Measurements from ENCODE around the gene MGA.
A peak's percentile ranks its signal among the peaks of the same experiment; 100 is the strongest.

MGA gene

DNA sequence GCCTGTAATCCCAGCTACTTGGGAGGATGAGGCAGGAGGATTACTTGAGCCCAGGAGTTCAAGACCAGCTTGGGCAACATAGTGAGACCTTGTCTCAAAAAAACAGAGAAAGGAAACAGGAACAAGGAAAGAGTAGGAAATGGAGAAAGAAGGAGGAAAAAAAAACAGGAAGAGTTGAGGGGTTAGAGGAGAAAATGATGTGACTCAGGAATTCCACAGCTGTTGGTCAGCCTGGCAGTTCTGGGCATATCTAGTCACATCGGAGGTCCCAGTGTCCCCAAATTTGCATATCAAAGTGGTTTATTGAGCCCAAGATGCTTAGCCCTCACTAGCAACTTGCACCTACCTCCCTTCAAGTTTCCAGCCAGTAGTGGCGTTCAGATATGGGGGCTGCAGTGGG, 148.9 kb downstream of the MGA start:
- Histone ChIP-seq H3K36me3 (no peaks in the 10 kb centered on the region), H3K27ac (no peak overlapping the region), H3K9me3 (ENCODE audit: severe bottlenecking) (no peaks in the 10 kb centered on the region), H3K27me3 (ENCODE audit: insufficient read depth, low read depth, severe bottlenecking) (no peaks in the 10 kb centered on the region), H3K4me3 (ENCODE audit: low read depth, low read length) (no peak overlapping the region)
- TF ChIP-seq, protein P1, sequence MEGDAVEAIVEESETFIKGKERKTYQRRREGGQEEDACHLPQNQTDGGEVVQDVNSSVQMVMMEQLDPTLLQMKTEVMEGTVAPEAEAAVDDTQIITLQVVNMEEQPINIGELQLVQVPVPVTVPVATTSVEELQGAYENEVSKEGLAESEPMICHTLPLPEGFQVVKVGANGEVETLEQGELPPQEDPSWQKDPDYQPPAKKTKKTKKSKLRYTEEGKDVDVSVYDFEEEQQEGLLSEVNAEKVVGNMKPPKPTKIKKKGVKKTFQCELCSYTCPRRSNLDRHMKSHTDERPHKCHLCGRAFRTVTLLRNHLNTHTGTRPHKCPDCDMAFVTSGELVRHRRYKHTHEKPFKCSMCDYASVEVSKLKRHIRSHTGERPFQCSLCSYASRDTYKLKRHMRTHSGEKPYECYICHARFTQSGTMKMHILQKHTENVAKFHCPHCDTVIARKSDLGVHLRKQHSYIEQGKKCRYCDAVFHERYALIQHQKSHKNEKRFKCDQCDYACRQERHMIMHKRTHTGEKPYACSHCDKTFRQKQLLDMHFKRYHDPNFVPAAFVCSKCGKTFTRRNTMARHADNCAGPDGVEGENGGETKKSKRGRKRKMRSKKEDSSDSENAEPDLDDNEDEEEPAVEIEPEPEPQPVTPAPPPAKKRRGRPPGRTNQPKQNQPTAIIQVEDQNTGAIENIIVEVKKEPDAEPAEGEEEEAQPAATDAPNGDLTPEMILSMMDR (IDR thresholded peaks at IDR 0.05; ENCODE audit: low read depth, low read length), result no peak
- DNase-seq, result no peak

DNA sequence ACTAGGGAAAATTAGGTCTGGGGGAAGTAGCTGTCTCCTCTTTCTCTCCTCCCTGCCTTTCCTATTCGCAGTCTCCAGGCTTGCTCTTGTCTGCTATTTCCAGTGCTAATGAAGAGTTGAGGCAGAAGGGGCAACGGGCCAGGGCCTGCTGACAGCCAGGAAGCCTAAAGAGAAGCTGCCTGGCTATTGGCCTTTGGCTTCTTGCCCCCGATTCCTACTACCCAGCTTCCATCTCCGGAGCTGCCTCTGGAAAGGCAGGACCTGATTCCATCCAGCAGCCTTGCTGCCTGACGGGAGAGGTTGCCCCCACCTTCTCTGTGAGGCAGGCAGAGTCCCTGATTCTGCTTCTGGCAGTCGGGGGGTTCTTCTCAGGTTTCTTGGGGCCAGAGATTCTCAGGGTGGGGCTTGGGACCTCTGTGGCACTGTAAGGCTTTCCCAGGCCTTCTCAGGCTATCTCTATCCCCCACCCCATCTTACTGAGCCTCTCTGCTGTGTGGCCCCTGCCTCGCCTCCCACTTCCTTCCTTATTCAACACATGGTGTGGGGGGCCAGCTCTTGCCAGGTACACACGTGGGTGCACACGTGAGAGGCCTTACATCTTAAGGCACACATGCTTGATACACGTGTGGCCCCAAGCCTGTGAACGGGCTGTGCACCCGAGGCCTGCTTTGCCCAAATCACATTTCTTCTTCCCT, 149.5 kb downstream of the MGA start:
- H3K36me3 ChIP-seq, result no peaks in the 10 kb centered on the region
- no peak overlapping the region for H3K27ac ChIP-seq
- no peaks in the 10 kb centered on the region for H3K27me3 ChIP-seq (ENCODE audit: insufficient read depth, low read depth, severe bottlenecking)
- TF ChIP-seq, protein P1 (IDR thresholded peaks at IDR 0.05; ENCODE audit: low read depth, low read length), result no peak
- no peak overlapping the region for H3K4me3 ChIP-seq (ENCODE audit: low read depth, low read length)
- no peaks in the 10 kb centered on the region for H3K9me3 ChIP-seq (ENCODE audit: severe bottlenecking)
- DNase-seq, result no peak

DNA sequence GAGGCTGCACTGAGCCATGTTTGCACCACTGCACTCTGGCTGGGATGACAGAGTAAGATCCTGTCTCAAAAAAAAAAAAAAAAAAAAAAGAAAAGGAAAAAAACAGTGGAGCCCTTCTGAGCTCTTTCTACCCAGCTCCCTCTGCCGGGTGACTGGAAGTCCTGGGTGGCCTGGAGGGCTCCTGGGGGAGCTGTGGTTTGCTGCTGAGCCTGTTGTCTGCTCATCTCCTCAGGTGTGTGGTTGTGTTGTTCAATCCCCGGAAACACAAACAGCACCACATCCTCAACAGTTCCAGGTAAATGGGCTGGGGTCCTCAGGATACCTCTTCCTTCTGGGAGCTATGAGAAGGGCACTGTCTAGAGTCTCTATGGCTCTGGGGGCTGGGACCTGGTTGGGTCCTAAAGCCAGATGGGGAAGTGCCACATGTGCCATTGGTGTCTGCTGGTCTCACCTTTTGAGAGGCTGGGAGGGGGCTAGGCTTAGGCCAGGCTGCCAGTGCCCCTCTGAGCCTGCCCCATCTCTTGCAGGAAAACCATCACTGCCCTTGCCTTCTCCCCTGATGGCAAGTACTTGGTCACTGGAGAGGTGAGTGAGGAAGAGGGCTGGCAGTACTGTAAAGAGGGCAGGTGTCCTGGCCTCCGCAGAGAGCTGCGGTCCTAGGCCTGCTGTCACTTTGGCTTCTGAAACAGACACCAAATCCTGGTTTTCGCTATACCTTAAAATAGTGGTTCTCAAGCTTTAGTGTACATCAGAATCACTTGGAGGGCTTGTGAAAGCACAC, 150.6 kb downstream of the MGA start:
- H3K9me3 ChIP-seq (ENCODE audit: severe bottlenecking), result no peaks in the 10 kb centered on the region
- no peaks in the 10 kb centered on the region for H3K27me3 ChIP-seq (ENCODE audit: insufficient read depth, low read depth, severe bottlenecking)
- H3K4me3 ChIP-seq (ENCODE audit: low read depth, low read length), result no peak overlapping the region
- TF ChIP-seq, protein P1 (IDR thresholded peaks at IDR 0.05; ENCODE audit: low read depth, low read length), result no peak
- H3K36me3 ChIP-seq, result no peaks in the 10 kb centered on the region
- no peak overlapping the region for H3K27ac ChIP-seq
- DNase-seq, result no peak

DNA sequence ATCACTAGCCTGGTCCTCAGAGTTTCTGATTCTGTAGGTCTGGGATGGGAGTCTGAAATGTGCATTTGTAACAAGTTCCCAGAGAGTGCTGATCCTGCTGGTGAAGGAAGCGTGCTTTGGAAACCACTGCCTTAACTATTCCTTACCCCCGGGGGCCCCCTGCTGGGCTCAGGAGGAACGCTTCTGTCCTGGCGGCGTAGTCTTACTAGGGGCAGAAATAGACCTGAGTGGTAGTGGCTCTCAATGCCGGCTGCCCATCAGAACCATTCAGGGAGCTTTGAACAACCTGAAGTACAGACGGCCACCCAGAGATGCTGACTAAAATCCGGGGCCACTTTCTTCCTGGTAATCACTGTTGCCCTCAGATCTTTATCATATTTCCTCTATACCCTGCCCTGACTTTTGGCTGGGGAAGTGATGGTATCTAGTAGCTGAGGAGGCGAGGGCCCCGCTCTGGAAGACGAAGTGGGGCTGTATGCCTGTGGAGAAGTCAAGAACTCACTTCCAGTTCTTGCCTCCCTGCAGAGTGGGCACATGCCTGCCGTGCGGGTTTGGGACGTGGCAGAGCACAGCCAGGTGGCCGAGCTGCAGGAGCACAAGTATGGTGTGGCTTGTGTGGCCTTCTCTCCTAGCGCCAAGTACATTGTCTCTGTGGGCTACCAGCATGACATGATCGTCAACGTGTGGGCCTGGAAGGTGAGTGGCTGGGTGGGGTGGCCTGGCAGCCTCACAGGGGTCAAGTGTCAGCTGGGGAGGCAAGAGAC, 151.4 kb downstream of the MGA start:
- Histone ChIP-seq H3K4me3 (ENCODE audit: low read depth, low read length) (no peak overlapping the region), H3K27ac (no peak overlapping the region), H3K36me3 (no peaks in the 10 kb centered on the region), H3K9me3 (ENCODE audit: severe bottlenecking) (no peaks in the 10 kb centered on the region), H3K27me3 (ENCODE audit: insufficient read depth, low read depth, severe bottlenecking) (no peaks in the 10 kb centered on the region)
- DNase-seq, result peak; percentile 86
- TF ChIP-seq, protein P1 (IDR thresholded peaks at IDR 0.05; ENCODE audit: low read depth, low read length), result peak; percentile 81

DNA sequence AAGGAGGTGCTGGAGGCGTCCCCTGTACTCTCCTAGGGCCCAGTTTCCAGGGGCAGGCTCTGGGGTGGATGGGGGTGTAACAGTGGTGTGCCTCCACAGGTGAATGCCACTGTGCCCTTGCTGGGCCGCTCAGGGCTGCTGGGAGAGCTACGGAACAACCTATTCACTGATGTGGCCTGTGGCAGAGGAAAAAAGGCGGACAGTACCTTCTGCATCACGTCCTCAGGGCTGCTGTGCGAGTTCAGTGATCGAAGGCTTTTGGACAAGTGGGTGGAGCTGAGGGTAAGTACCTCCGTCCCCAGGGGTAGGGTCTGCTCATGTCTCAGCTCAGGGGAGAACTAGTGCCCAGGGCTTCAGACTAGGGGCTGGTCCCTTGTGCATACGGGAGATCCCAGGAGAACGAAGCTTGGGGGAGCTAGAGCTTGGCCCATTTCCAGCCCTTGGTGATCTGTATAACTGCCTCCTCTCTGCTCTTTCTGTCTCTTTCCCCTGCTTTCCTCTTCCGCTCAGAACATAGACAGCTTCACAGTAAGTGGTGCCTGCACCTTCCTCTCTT, 152.7 kb downstream of the MGA start:
- H3K27ac ChIP-seq, result no peak overlapping the region
- H3K27me3 ChIP-seq (ENCODE audit: insufficient read depth, low read depth, severe bottlenecking), result no peaks in the 10 kb centered on the region
- H3K36me3 ChIP-seq, result no peaks in the 10 kb centered on the region
- TF ChIP-seq, protein P1 (IDR thresholded peaks at IDR 0.05; ENCODE audit: low read depth, low read length), result no peak
- no peaks in the 10 kb centered on the region for H3K9me3 ChIP-seq (ENCODE audit: severe bottlenecking)
- H3K4me3 ChIP-seq (ENCODE audit: low read depth, low read length), result no peak overlapping the region
- no peak for DNase-seq

Measured in WERI-Rb-1 (cell line).